ENCODE results near the gene ARL15. TPM values are rescaled to one million over a fixed set of nuclear protein-coding genes. Genes with fewer than 3 reads are reported as not detected.

The ARL15 gene
- total RNA-seq, 1 experiment from 2014 or later: 13.0 TPM

- H3K4me1 ChIP-seq (ENCODE audit: insufficient read depth, low read length): no peaks in the 10 kb centered on the region
- no peak overlapping the region for H2AK5ac ChIP-seq (ENCODE audit: insufficient read length, low read length)
- no peak overlapping the region for H3K9ac ChIP-seq (ENCODE audit: extremely low read depth, insufficient read length, low read length)
- H2BK5ac ChIP-seq (ENCODE audit: insufficient read length, low read length): no peak overlapping the region
- no peak overlapping the region for H2BK15ac ChIP-seq (ENCODE audit: low read depth, low read length)
- no peaks in the 10 kb centered on the region for H3K23me2 ChIP-seq (ENCODE audit: insufficient read length, low read depth, low read length, poor library complexity, severe bottlenecking)
- no peak overlapping the region for H4K8ac ChIP-seq (replicated peaks; ENCODE audit: insufficient read length, low read depth, low read length)
- no peaks in the 10 kb centered on the region for H3K79me2 ChIP-seq (ENCODE audit: insufficient read depth, low read length)
- no peak overlapping the region for H3K4me3 Mint-ChIP-seq
- H3K4me2 ChIP-seq (ENCODE audit: insufficient read depth, insufficient read length, low read length): no peak overlapping the region
- no peak overlapping the region for H2AFZ ChIP-seq (ENCODE audit: low read length)
- no peak overlapping the region for H3K18ac ChIP-seq (ENCODE audit: insufficient read length, low read depth, low read length)
- peaks cover 0 to 4% (median 2%) of the 10 kb centered on the region in 3 experiments; a peak in 1 of 7 replicates for H3K36me3 Mint-ChIP-seq (ENCODE audit: insufficient read depth in 1 of 3, low read depth in 3 of 3)
- H3K27ac Mint-ChIP-seq: no peak overlapping the region
- H4K91ac ChIP-seq (ENCODE audit: insufficient read length, low read depth, low read length): no peak overlapping the region
- no peak overlapping the region for H3K56ac ChIP-seq (ENCODE audit: insufficient read length, low read depth, low read length)
- H3K27me3 ChIP-seq (ENCODE audit: insufficient read depth, low read length): no peaks in the 10 kb centered on the region
- no peak overlapping the region for H2BK120ac ChIP-seq (ENCODE audit: low read depth, low read length, poor library complexity, severe bottlenecking)
- H3K4me1 Mint-ChIP-seq: peaks cover 9 to 15% of the 10 kb centered on the region in 2 experiments
- no peak; the same call in 2 of the 3 replicates for TF ChIP-seq CTCF (conservative IDR thresholded peaks at IDR 0.05)
- no peaks in the 10 kb centered on the region for H3K27me3 Mint-ChIP-seq (ENCODE audit: low read depth)
- no peak overlapping the region for H3K27ac ChIP-seq (ENCODE audit: insufficient read length, low read depth, low read length)
- H3K4ac ChIP-seq (ENCODE audit: low read depth, low read length): no peak overlapping the region
- no peak overlapping the region for H3T11ph ChIP-seq (ENCODE audit: low read length)
- no peak overlapping the region for H4K5ac ChIP-seq (ENCODE audit: insufficient read length, low read depth, low read length)
- peaks cover 0 to 4% of the 10 kb centered on the region in 2 experiments; a peak in 2 of 5 replicates for H3K9me3 Mint-ChIP-seq
- no CpG with 5 or more reads among the region's 4 CpGs for WGBS (ENCODE audit: extremely low coverage, insufficient read length, low lambda C conversion rate)
- DNase-seq: no peak
- H2BK12ac ChIP-seq (ENCODE audit: insufficient read length, low read depth, low read length): no peak overlapping the region
- H2BK20ac ChIP-seq (ENCODE audit: low read depth, low read length, poor library complexity, severe bottlenecking): no peak overlapping the region
- H4K20me1 ChIP-seq (ENCODE audit: control insufficient read depth, insufficient read depth, insufficient read length): no peaks in the 10 kb centered on the region
- H3K23ac ChIP-seq (ENCODE audit: insufficient read length, low read depth, low read length): no peak overlapping the region
- no peaks in the 10 kb centered on the region for H3K9me3 ChIP-seq (ENCODE audit: control insufficient read depth, low read depth, low read length)
- H3K14ac ChIP-seq (ENCODE audit: insufficient read depth, low read length): no peak overlapping the region
- no peaks in the 10 kb centered on the region for H3K79me1 ChIP-seq (ENCODE audit: insufficient read depth, low read depth, low read length, poor library complexity, severe bottlenecking)
Observed at GRCh38 chr5:54329731-54330709, 19.6 kb upstream of the ARL15 start.
